Measurements from ENCODE around the gene DPF3.

- TF ChIP-seq POLR2A (IDR thresholded peaks at IDR 0.05) (no peak), CTCF (IDR thresholded peaks at IDR 0.05) (no peak)
Observed at GRCh38 chr14:72839351-72839750, 54.5 kb downstream of the DPF3 start.
